GM19452 (cell line): Measurements from ENCODE around the gene UGT1A9.
"Not testable (repeated sequence)": the region's sequence is repeated elsewhere in the genome, so short reads cannot be mapped to it uniquely, and the experiment has no call there.

Experiments used
- ATAC-seq: cut with Tn5 transposase; IDR thresholded peaks from one replicate; pipeline ENCODE4 v1.9.1; 2021; ENCODE audit not compliant: unreplicated experiment

Gene UGT1A9

DNA sequence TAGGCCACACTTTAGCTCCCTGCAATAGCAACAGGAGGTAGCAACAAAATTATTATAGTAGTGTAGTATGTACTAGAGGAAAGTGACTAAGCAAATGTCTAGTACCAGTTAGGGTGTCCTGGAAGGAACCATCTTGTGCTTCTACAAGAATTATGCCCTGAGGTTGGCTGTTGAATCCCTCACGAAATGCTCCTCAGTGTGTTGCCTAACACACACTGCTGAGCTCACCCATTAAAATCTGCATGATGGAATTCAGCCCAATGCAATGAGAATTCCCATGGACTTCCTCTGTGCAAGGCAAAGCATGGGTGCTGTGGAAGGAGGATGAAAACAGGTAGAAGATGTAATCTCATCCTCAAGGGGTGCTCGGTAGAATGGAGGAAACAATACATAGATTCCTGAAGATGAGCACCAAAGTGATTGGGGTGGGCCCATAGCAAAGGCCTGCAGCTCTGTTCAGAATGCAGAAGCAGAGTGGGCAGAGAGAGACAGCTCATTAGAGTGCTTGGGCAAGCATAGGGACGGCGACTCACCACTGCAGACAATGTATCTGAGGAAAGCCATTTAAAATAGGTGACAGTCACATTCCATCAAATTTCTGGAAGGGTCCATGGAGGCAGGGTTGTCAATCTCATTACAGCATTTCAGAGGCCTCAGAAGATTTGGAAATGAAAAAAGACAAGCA, 8.8 kb downstream of the UGT1A9 start:
- no peak for ATAC-seq

- no peak for ATAC-seq
Observed at GRCh38 chr2:233681521-233682099, 9.9 kb downstream of the UGT1A9 start, which contains the start of gene UGT1A7. Gene UGT1A7 (plus strand): TSS chr2:233681901. CDS start chr2:233681938, 37 bp downstream.

GRCh38 chr2:233684640-233685039, 12.9 kb downstream of the UGT1A9 start:
- no peak for ATAC-seq

DNA sequence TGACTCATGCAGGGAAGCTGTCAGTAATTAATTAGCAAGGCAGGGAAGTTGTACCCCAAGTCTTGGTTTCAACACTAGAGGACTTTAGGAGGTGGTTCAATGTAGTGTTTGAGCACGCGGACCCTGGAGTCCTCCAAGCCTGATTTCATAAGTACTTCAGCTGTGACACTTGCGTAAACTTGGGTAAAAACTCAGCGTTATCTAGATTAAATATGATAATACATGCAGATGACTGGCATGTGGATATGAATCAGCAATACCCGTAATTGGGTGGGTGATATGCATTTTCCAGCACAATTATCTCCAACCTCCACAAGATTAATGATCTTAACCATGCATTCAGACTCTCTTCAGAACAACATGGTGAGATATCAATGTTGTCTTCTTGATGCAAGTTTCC, 15.2 kb downstream of the UGT1A9 start:
- no peak for ATAC-seq

DNA sequence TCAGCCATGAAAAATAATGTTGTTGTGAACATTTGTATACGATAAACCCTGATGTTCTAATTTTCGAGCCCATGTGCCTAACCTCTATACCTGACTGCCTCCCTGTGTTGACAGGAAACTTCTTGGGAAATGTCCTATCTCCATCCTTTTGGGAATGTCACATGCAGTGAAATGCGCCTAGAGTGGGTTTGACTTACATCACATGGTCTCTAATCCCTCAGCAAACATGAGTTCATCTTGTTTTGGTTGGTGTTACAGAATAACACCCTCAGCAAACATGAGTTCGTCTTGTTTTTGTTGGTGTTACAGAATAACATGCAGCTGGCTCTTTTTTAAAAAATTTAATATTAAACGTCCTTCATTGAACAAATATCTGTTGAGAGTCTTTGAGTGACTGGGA, 16.6 kb downstream of the UGT1A9 start:
- no peak for ATAC-seq

GRCh38 chr2:233689031-233689430, 17.3 kb downstream of the UGT1A9 start:
- no peak for ATAC-seq

DNA sequence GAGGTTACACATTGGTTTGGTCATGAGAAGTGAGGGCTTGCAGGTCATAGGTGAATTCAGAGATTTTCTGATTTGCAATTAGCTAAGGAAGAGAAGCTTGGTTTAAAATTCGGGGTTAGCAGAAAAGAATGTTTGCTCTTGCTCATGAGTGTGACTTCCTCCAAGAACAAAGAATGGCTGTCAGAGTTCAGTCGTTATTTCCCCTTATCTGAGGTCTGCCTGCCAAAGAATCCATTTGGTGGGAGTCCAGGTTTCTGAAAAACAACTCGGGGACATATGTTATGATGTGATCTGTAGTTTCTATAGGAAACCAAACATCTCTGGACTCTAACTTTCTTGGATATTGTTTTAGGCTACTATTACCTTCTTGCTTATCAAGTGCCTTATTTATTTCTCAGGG, 17.8 kb downstream of the UGT1A9 start:
- ATAC-seq: no peak

DNA sequence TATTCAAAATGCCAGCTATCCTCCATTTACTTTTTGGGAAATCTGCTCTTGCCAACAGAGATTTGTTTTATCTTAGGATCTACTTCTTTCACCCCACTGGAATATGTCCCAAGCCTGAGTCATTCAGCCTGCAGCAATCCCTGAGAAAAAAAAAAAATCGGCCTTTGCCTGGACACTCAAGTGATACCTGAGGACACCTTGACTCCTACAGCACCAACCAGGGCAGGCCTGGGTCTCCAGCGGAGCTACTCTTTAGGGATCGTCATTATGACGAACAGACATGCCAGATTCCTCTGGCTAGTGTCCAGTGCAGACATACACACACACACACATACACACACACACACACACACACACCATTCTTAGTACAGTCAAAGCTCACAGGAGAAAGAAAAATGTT, 18.7 kb downstream of the UGT1A9 start:
- ATAC-seq: no peak

DNA sequence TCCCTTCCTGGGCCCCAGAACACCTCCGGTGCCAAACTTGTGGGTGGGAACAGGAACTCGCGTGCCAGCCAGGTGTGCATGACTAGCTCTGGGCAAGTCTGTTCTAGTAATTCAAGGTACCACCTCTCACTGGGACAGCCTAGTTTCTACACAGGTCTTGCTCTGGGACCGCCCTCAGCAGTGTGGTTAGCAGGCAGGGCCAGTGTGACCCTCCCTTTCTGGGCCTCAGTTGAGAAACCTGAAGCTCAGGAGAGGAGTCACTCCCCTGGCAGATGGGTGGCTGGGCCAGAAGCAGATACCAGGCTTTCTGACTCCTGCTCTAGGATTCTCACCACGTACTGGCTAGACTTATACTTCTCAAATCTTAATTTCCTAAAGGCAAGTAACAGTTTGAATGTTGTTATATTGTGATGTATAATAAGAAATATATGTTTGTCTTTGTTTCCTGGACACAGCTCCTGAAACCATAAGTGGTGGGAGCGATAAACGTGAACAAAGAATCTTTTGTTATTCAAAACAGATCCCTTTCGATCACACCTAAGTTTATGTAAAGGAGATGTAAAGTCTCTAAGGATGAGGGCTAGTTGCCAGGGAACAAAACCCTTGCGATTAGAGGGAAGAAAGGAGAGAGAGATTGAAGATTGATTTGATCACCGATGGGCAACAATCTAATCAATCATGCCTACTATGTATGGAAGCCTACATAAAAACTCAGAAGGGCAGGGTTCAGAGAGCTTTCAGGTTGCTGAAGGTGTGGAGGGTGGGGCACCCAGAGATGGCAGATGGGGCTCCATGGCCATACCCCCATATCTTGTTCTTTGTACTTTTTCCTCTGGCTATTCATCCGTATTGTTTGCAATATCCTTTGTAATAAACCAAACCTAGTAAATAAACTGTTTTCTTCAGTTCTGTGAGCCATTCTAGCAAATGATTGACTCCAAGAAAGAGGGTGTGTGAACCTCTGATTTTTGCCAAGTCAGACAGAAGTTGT, 20.0 kb downstream of the UGT1A9 start:
- ATAC-seq: no peak

DNA sequence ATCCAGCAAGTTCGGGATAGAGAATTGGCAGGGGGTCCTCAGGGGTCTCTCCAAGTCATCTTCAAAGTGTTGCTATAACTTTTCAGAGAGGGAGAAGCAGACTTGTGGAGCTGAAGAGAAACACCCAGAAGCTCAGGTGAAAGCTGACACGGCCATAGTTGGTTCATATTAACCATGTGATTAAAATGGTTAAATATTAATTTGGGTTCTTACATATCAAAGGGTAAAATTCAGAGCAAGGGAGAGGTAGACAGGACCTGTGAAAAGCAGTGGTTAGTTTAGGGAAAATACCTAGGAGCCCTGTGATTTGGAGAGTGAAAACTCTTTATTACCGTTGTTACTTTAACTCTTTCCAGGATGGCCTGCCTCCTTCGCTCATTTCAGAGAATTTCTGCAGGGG, 20.9 kb downstream of the UGT1A9 start, which contains the start of gene UGT1A6:
Gene UGT1A6 (plus strand): TSS at position 243 of the 400 bp plus-strand sequence. CDS start 115 bp downstream, at position 358.
- ATAC-seq: no peak

GRCh38 chr2:233693963-233694362, 22.3 kb downstream of the UGT1A9 start:
- no peak for ATAC-seq

DNA sequence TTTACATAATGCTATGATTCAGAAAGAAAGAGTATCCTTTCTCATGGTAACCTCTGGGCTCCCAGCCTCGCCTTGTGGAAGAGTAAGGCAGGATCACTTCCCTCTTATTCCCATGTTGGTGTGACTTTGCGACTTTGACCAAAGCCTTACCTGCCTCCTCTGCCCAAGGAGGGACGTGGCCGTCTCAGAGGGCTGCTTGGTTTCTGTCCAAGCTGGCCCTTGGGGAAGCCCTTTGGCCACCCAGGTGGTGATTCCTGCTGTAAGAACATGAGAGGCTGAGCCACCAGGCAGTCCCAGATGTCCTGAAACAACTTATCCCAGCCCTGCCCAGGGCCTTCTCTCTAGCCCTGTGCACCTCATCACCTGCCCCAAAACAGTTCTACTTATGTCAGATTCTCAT, 27.0 kb downstream of the UGT1A9 start:
- no peak for ATAC-seq

DNA sequence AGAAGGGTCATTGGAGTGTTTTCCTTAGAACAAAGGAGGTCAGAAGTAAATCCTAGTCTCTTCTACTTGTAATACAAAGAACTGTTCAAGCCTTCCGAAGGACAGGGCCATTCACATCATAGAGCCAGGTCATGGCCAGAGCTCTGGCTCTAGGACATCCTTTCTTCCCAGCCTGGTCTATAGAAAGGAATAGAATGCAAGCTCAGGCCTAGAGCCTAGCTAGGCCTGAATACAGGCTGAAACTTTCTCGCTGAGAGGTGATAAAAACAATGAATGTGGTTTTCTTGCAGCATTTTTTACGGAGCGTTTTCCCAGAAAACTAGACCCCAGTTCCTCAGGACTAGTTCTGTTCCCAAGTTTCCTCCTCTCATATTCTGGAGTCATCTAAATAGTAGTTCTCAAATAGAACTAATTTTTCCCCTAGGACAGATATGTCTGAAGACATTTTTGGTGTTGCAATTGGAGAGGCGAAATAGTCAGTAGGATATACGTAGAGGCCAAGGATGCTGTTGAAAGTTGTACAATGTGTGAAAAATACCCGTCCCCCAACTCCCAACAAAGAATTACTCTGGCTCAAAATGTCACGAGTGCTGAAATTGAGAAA, 27.8 kb downstream of the UGT1A9 start:
- no peak for ATAC-seq

- no peak for ATAC-seq
Observed at GRCh38 chr2:233700028-233700635, 28.4 kb downstream of the UGT1A9 start.

DNA sequence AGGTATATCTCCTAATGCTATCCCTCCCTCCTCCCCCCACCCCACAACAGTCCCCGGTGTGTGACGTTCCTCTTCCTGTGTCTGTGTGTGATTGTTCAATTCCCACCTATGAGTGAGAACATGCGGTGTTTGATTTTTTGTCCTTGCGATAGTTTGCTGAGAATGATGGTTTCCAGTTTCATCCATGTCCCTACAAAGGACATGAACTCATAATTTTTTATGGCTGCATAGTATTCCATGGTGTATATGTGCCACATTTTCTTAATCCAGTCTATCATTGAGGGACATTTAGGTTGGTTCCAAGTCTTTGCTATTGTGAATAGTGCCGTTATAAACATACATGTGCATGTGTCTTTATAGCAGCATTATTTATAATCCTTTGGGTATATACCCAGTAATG, 29.1 kb downstream of the UGT1A9 start:
- ATAC-seq: not testable (repeated sequence)

- ATAC-seq: no peak
Observed at GRCh38 chr2:233702238-233702637, 30.5 kb downstream of the UGT1A9 start.

DNA sequence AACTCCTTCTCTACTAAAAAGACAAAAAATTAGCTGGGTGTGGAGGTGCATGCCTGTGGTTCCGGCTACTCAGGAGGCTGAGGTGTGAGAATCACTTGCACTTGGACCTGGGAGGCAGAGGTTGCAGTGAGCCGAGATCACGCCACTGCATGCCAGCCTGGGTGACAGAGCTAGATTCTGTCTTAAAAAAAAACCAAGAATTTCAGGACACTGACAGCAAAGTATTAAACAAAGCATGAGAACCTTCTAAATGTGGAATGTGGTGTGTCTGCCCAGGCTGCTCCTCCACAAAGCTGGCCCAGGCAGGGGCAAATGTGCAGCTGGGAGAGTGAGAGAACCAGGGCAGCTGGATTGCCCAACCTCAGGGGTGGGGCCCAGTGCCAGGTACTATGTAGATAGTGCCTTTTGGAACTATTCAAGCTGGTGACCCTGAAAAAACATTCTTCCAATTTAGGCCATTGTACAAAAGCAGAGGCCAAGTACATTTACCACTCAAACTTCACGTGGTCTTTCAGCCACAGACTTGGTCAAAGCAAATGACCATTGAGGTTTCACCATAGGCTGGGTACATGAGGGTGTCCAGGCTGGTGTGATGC, 34.3 kb downstream of the UGT1A9 start:
- no peak for ATAC-seq

- ATAC-seq: no peak
Observed at GRCh38 chr2:233706720-233707119, 35.0 kb downstream of the UGT1A9 start.

DNA sequence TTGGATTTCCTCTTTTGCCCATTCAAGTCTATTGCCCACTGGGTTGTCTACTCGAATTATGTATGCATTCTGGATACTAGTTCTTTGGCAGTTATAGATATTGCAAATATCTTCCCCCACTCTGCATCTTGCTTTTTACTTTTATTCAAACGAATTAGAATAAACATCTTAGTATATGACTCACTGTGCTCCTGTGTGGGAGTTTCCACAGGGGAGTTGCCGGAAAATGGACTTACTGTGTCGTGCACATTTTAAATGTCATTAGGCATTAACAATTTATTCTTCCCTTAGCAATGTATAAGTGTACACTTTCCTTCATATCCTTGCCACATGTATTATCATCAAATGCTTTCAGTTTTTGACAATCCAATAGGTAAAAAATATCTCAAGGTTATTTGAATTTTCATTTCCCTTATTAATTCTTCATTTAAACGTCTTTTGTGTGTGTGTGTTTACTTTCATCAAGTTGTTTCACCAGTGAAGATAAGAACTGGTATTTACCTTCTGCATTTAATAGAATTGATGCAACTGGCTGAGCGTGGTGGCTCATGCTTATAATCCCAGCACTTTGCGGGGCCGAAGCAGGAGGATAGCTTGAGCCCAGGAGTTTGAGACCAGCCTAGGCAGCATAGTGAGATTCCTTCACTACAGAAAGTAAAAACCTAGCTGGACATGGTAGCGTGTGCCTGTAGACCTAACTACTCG, 36.4 kb downstream of the UGT1A9 start:
- no peak for ATAC-seq

GRCh38 chr2:233708942-233709341, 37.2 kb downstream of the UGT1A9 start:
- ATAC-seq: no peak
